NCI-H1417 treated with DMSO at 0.1 percent for 48 hours (cell line): ENCODE results near the gene KCNQ1.

Experiments
- DNase-seq: peaks from one replicate; lab custom pipeline; 2025; lab: John Stamatoyannopoulos, UW

KCNQ1 gene

GRCh38 chr11:2511421-2512369 lies 66.9 kb downstream of the KCNQ1 start:
- no peak for DNase-seq

DNA sequence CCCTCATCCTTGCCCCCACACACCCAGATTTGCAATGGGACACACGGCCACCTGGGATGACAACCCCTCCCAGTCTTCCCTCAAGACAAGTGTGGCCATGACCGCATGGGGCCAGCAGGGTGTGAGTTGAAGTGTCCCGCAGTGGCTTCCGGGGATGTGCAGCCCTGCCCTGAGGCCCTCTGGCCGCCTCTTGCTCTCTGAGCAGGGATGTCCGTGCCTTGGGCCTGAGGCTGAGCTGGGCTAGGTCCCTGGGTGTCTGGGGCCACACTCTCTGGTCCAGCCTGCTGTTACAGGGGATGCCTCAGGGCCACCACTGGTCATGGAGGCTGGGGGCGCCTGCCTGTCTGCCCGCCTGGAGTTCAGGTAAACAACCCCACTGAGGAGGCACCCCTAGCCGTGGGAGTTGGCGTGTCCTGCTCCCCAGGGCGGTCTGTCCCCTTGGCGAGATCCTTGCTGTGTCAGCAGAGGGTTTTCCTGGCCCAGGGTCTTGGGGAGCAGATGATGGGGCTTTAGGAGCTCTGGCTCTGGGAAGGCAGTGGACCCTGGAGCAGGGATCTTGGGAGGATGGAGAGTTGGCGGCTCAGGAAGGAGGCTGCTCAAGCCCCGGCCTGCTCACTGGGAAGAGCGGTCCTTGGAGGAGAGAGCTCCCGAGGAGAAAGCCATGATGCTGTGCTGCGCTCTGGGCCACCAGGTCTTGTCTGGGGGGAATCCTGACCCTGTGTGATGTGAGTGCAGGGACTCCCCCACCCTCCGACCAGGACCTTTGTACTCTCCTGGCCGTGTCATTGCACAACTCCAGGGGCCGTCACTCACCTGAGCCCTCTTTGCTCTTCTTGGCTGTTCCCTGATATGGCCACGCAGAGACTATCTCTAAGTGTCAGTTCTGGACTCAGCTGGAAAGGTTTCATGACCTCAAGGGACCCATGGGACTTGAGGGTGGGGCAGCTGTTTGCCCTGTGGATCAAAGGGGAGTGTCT lies 67.9 kb downstream of the KCNQ1 start:
- DNase-seq: no peak

DNA sequence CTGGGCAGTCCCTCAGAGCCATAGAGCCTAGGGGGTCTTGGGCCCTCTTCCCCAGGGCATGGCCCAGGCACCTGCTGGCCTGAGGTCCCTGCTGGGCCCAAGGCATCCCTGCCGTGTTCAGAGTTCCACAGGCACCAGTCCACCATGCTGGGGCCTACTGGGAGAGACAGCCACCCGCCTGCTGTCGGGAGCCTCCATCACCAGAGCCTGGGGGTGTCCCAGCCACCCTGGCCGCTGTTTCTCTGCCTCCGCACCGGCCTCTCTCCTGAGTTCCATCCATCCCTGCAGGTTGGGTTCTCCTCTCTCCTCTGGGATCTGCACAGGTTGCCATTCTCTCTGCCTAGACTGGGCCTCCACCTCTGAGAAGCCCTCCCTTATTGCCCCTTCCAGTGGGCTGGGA lies 68.6 kb downstream of the KCNQ1 start:
- no peak for DNase-seq

GRCh38 chr11:2515401-2516275 lies 70.8 kb downstream of the KCNQ1 start:
- DNase-seq: no peak

DNA sequence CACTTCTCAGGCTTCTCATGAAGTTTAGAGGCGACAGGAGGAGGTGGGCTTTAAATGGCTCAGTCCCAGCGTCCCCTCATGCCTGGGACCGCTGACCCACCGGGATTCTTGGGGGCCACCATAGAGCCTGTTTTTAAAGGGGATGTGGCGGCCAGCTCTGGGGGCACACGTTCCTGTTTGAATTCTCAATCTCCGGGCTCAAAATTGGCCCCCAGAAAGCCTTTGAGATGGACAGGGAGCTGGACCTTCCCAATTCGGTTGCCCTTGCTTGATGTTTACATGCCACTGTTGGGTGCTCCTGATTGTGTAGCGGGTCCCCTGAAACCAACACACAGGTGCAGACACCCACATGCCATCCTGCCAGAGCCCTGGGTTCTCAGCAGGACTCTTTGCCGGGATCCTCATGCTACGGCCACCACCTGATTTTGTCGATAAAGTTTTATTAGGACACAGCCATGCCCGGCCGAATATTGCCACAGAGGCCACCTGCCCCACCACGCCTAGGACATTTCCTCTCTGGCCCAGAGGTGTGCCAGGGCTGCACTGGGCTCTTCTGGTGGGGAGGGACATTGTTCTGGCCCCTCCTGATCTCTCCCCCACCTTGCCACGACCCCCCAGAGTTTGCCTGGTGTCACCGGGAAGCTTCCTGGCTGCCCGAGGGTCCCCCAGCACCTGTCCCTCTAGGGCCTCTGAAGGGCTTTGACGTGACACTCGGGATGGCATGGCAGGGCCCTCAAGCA lies 71.6 kb downstream of the KCNQ1 start:
- DNase-seq: no peak

DNA sequence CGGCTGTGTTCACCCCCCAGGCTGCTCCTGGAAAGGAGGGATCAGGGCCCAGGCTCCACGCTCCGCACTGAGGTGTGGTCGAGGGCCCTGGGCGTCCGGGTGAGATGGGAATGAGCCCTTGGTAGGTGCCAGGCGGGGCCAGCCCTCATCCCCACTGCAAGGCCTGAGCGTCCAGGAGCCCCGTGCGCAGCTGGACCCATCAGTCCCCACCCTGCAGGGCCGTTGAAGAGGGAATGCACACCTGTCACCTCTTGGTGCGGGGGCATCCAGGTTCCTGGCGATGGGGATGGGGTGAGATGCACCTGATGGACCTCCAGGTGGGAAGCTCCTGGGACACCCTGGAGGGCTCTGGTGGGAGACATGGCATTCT lies 72.2 kb downstream of the KCNQ1 start:
- no peak for DNase-seq

- no peak for DNase-seq
These were observed 72.7 kb downstream of the KCNQ1 start for GRCh38 chr11:2517386-2518064.

- DNase-seq: no peak
These were observed 73.5 kb downstream of the KCNQ1 start for GRCh38 chr11:2518111-2518982.

GRCh38 chr11:2518983-2519340 lies 74.2 kb downstream of the KCNQ1 start:
- DNase-seq: no peak

- DNase-seq: no peak
These were observed 74.7 kb downstream of the KCNQ1 start for GRCh38 chr11:2519517-2519861.

- no peak for DNase-seq
These were observed 75.3 kb downstream of the KCNQ1 start for GRCh38 chr11:2519862-2520735.

DNA sequence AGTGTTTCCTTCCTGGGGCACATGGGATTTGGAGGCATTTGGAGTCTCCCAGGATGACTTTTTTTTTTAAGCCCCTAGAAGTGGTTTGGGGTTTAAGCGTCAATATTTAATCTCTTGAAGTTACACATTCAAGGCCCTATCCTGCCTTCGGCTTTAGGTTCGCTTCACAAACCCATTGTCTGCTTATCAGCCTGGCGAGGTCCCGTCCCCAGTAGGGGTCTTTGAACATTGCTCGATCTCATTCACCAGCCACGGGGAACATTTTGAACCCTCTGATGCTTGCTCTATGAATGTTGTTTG lies 75.9 kb downstream of the KCNQ1 start:
- DNase-seq: no peak

GRCh38 chr11:2521081-2521732 lies 76.4 kb downstream of the KCNQ1 start:
- no peak for DNase-seq

DNA sequence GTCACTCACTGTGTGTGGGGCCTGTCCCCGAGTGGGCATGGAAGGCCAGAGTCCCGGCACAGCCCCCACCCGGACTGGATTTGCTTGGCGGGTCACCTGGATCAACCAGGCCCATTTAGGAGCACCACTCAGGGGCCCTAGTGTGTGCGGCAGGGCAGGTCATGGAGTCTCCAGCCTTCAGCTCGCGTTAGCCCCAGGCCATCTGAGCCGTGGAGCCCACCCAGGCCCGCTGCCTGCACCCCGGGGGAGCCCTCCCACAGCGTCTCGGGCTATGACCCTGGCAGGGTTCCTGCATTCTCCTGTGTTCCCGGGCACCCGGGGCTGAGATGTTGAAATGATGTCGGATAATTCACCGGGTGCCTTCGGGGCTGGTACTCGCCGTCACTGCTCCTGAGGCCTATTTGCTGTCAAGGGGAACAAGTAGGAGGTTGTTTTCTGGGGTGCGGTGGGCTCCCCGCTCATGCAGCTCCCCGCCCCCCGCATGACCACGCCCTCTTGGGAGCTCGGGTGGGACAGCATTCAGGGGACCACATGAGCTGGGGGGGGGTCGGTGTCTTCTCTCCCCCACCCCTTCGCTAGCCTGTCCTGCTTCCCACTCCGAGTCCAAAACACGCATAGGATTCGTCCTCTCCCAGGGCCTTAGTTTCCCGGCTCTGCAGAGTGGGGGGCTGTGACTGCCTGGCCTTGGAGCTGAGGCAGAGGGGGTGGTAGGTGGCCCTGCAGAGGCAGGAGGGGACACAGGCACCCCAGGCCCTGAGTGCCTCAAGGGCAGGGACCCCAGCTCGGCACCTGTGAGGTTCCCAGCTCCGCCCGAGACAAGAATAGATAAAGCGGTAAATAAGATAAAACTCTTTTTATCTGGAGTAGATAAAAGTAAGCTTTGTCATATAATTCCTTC lies 77.2 kb downstream of the KCNQ1 start:
- DNase-seq: no peak

DNA sequence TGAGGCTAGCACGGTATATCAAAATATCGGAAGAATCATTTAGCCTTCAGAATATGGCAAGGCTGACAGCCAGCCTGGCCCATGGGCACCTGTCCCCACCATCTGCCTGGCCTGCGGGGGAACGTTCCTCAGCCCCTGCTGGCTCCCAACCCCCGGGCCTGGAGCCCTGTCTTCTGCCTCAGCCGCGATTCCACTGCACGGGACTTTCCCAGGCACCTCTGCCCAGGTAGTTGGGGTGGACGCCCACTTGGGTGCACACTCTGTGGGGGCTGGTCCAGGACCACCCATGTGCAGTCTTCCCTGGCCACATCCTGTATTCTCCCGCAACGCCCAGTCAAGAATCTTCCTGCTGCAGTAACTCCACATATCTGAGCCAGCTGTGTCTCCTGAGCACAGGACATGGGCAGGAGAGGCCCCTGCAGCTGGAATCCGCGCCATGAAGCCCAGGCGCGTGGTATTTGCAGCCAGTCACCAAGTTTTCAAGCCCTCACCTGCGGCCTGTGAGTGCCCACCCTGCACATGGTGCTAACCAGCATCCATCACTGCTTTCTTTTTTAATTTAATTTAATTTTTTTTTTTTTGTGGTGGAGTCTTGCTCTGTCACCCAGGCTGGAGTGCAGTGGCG lies 77.9 kb downstream of the KCNQ1 start:
- DNase-seq: no peak

DNA sequence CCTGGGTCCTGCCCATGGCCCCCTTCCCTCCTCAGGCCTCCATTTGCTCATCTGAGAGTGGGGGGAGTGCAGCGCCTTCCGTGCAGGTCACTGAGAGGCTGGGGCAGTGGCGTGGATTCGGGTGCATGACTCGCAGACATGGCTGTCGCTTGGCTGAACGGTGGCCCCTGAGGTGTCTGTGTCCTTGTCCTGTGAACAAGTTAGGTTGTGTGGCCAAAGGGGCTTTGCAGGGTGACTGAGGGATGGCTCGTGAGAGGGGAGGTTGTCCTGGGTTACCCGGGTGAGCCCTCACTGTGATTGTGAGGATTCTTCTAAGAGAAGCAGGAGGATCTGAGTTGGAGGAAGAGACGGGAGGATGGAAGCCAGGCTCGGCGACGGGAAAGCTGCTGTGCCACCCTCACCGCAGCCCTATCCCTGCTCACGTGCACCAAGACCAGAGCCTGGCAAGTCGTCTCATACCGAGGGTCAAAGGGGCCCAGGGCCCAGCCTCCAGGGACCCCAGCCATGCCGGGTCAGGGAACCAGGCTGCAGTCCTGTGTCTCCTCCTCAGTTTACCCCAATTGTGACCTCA lies 79.1 kb downstream of the KCNQ1 start:
- DNase-seq: no peak
